RPMI7951 (cell line): Measurements from ENCODE around the gene OMD. TPM values are rescaled to one million over a fixed set of nuclear protein-coding genes. Genes with fewer than 3 reads are reported as not detected.

ENCODE experiments used
- DNase-seq: peaks from one replicate; pipeline ENCODE4 v3.0.0-alpha.2; 2012; ENCODE audit warnings: low read depth
- total RNA-seq: library from RNA; depleted of rRNA; stranded (reverse); fragments of >200 nt; shearing (Covaris generic); gene quantifications from 2 replicates; pipeline ENCODE4 v1.2.3, GENCODE V29; 2014; rRNA removed

OMD gene
- total RNA-seq, 1 experiment from 2014 or later: not detected

DNA sequence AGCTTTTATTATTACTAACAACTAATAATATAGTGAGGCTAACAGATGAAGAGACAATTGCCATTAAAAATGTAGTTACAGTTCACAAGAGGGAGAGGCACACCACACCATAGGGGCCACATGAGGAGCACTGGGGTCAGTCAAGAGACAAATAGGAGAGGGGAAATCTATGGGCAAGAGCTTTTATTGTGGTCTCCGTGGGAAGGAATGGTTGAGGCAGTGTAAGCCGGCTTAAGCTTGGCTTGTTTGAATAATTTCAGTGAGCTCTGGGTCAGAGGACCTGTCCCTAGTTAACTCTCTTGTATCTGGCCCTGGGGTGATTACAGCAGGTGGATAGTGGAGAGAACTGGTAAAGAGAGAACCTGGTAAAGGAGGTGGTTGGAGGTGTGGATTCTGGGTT, 55.2 kb downstream of the OMD start:
- DNase-seq: no peak

Other genes with a start within 250 kb of the OMD start
- gene IARS1, start 130.8 kb downstream of the OMD start, total RNA-seq: 123 and 143 TPM in 2 replicates
- gene NOL8, start 99.1 kb downstream of the OMD start, total RNA-seq: 10.9 and 13.9 TPM in 2 replicates
- 11.2 and 17.8 TPM in 2 replicates for gene CENPP, start 98.5 kb downstream of the OMD start, total RNA-seq
- gene OGN, start 19.9 kb downstream of the OMD start, total RNA-seq: not detected in 2 replicates
- 0.10 and 0.36 TPM in 2 replicates for gene ASPN, start 58.0 kb upstream of the OMD start, total RNA-seq
- 0.39 and 0.72 TPM in 2 replicates for gene ECM2, start 111.5 kb upstream of the OMD start, total RNA-seq
- 5.4 and 7.6 TPM in 2 replicates for gene IPPK, start 245.7 kb upstream of the OMD start, total RNA-seq